Activated CD4-positive, CD25-positive, alpha-beta regulatory T cell treated with anti-CD3 and anti-CD28 coated beads, Interleukin-2, amount 50 U/mL, for 72 hours (primary cell): ENCODE data around the gene C4orf36.
"Not testable (repeated sequence)": the region's sequence is repeated elsewhere in the genome, so short reads cannot be mapped to it uniquely, and the experiment has no call there.

Experiments used
- DNase-seq: peaks from one replicate; pipeline ENCODE4 v3.0.0; 2021

The C4orf36 gene

DNA sequence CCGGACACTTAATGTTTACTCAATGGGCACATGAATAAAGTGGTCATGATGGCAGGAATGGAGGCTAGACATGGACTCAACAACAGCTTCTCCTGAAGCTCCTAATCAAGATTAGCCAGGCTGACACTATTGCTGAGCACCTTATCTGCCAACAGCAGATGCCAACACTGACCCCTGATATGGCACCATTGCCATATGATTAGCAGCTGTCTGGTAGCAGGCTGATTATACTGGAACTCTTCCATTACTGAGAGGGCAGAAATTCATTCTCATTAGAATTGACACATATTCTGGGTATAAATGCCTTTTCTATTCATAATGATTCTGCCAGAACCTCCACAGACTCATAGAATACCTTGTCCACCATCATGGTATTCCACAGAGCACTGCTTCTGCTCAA lies 24.2 kb upstream of the C4orf36 start:
- DNase-seq, result no peak

DNA sequence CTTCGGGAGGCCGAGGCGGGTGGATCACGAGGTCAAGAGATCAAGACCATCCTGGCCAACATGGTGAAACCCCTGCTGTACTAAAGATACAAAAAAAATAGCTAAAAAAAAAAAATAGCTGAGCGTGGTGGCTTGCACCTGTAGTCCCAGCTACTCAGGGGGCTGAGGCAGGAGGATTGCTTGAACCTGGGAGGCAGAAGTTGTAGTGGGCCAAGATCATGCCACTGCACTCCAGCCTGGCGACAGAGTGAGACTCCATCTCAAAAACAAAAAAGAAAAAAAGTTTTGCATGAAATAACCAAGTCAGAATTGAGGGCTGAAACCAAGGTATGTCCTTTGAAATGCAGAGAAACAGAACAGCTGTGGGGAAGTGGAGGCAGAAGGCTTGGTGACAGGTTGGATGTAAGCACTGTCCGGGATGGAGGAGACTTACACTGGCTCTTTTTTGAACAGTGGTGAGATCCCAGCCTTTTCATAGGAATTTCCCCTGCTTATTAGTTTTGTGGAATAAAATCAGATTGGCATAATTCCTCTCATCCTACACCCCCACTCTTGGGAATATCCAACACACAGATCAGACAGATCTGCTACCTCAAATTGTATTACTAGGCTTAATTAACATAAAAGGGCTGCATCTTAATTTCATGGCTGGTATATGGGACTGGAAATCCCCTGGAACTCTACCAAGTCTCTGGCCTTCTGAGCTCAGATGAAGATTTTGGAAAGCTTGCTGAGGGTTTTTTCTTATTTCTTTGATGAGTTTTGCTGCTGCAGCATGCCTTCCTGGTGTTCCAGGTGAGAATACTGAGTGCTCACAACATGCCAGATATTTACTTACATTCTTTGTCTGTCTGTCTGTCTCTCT lies 18.8 kb upstream of the C4orf36 start:
- no peak for DNase-seq

DNA sequence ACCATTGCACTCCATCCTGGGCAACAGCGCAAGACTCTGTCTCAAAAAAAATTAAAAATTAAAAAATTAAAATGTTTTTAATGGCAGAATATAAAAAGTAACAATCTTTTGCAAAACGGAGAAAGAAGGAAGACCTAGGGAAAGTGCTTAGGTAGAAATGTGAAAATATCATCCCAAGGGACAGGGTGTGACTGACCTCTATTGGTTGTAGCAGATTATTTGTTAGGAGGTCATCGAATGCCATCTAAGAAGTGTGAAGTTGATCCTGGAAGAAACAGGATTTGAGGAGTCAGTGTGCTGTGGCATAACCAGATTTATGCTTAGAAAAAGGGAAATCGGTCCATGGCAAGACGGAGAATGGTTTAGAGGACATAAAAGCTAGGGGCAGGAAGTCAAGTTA lies 18.1 kb upstream of the C4orf36 start:
- no peak for DNase-seq

DNA sequence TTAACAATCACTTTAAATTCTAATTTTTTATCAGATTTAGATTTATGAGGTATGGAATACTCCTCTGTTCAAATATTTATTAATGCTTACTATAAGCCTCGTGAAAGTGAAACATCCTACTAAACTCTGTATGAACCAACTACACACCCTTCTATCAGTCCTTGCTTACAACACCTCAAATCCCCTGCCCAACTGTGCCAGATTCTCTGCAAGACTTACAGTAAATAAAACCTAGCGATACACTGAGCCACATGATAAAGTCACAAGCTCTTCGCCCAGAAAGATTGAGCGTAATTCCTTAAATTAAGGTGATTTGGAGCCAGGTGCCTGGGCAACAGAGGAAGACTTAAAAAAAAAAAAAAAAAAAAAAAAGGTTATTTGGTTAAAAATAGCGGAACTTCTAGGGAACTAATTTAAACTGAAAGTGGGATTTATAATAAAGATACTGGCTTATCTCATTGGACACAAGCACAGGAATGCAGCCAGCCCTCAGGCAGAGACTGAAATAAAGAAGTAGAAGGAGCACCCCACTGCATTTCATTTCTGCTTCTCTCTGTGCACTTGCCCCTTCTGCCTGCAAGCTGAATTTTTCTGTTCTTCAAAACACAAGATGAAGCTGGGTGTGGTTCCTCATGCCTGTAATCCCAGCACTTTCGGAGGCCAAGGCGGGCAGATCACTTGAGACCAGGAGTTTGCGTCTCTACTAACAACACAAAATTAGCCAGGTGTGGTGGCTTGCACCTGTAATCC lies 17.5 kb upstream of the C4orf36 start:
- DNase-seq, result no peak

DNA sequence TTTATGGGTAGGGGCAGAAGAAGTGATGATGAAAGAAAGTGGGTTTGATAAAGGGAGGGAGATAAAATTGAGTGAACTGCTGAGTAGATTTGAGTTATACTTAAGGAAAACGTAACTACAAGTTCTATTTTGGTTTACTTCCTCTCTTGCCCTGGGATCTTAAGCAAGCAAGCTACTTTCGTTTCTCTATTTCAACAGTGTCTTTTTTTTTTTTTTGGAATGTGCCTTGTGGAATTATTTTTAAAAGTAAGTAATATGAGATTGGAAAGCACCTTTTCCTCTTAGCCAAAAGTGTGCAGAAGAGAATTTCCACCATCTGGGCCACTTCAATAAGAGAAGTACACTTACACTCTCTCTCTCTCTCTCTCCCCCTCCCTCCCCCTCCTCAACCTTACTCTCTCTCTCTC lies 16.0 kb upstream of the C4orf36 start:
- DNase-seq, result no peak

DNA sequence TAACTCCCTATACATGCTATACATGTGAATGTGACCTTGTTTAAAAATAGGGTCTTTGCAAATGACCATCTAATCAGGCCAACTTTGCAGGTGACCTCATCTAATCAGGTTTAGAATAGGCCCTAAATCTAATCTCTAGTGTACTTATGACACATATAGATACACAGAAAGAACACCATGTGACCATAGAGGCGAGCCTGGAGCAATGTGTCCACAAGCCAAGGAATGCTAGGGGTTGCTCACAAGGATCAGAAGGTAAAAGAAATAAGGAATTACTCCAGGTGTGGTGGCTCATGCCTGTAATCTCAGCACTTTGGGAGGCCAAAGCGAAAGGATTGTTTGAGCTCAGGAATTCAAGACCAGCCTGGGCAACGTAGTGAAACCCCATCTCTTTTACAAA lies 9.6 kb upstream of the C4orf36 start:
- no peak for DNase-seq

DNA sequence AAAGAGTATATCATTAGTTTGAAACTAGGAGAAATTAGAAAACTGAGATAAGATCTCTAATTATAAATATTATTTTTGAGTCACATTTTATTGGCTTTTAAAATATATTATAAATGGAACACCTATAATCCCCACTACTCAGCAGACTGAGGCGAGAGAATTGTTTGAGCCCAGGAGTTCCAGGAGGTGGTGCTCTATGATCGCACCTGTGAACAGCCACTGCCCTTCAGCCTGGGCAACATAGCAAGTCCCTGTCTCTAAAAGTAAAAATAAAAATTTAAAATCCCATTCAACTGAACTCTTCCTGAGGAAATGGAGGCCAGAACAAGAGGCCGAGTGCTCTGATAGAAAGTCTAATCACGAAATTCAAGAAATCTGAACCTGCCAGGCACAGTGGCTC lies 6.3 kb upstream of the C4orf36 start:
- DNase-seq, result no peak

DNA sequence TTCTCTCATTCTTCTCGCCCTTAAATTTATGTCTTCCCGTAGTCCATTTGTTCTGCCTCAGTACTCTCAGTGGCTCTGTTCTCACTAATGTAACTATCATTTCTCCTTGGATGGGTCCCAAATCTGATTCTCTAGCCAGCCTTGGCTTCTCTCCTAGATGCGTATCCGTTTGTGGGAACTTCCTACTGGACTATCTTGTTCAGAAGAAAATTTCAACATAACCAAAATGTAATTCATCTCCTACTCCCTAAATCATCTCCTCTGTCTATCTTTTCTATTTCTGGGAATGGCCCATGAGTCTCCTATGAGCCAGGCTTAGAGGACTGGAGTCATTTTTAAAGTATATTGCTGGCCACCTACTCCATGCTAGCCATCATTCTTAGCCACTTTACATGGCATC lies 4.4 kb upstream of the C4orf36 start:
- no peak for DNase-seq

DNA sequence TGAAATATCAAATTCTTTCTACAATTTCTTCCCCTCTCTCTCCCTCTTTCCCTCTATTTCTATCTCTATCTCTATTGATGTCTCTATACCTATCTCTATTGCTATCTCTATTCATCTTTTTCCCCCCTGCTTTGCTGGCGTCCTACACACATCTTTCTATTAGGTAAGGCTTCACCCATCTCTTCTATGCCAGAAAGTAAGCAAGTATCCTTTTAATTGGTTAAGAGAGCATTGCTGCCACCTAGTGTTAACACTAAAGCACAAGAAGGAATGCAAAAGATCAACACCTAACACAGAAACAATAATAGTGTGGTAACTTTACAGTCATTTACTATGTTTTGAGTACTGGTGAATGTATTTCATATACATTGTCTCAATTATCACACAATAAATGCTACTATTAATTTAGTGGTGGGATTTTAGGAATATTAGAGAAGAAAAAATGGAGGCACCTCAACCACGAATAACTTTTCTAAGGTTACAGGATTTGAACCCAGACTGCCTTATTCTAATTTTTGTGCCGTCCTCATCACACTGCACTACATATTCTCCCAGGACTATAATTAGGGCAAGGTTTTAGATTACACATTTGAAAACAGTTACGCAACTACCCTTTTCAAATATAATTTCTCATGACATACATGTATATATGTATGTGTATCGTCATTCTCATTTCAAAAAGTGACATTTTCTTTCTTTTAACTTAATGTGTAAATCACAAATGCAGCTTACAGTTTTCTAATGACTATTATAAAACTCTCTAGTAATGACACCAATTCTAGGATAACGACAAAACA lies 3.7 kb upstream of the C4orf36 start:
- DNase-seq, result no peak

DNA sequence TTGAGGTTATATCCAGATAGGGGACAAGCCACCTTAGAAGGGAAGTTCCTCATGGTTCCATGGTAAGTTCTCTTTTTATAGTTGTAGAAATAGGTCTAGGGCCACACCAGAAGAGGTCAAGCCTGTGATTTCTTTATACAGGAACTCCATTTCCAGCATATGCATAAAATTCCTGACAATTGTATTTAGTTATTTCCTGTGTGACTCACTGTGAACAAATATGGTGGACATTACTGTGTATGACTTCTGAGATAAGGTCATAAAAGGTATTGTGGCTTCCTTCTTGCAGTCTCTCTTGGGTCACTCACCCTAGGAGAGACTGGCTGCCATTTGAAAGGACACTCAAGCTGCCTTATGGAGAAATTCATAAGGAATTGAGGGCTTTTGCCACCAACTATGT lies 2.2 kb upstream of the C4orf36 start:
- no peak for DNase-seq

DNA sequence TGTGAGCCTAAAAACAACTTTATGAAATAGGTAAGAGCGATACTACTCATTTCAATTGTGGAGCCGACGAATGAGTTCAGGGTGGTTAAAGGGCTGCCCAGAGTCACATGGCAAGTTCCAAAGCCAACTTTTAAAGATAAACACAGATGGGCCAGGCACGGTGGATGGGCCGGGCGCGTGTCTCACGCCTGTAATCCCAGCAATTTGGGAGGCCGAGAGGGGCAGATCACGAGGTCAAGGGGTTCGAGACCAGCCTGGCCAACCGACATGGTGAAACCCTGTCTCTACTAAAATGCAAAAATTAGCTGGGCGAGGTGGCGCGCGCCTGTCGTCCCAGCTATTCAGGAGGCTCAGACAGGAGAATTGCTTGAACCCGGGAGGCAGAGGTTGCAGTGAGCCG lies 914 bp upstream of the C4orf36 start:
- no peak for DNase-seq

DNA sequence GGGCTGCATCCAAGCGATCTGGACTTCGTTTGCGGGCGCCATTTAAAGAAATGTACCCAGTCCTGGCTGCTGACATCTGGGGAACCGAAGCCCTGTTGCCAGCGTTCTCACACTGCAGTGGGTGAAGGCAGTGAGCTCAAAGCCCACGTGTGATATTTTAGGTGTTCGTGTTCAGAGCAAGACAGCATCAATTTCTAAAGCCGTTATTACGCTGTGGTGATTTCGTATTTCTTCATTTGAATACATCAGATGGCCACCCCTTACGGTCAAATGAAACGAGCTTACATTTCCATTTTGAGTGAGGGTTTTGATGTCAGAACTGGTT lies 376 bp upstream of the C4orf36 start:
- DNase-seq, result no peak

DNA sequence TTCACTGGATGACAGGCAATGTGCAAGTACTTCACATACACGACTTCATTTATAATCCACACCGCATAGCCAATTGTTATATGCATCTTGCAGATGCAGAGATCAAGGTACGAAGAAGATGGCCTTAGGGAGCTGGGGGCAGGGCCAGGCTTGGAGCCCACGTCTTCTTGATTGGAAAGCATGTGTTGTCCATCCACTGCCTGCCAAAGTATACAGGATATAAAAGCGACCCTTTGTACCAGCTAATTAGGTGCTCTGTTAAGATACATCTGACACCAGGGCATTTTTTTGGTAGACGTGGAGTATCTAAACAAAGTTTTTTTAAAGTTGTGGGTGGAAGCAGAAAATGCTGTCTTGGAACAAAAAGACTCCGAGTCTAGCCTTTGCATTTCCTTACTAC lies 1.4 kb downstream of the C4orf36 start:
- DNase-seq, result no peak

DNA sequence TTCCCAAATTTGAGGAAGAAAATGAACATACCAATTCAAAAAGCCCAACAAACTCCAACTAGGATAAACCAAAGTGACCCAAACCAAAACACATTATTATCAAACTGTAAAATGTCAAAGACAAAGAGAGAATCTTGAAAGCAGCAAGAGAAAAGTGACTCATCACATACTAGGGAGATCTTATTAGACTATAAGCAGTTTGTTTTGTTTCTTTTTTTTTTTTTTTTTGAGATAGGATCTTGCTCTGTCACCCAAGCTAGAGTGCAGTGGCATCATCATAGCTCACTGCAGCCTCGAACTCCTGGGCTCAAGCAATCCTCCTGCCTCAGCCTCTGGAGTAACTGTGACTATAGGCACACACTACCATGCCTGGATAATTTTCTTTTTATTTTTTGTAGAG lies 12.6 kb downstream of the C4orf36 start:
- no peak for DNase-seq

DNA sequence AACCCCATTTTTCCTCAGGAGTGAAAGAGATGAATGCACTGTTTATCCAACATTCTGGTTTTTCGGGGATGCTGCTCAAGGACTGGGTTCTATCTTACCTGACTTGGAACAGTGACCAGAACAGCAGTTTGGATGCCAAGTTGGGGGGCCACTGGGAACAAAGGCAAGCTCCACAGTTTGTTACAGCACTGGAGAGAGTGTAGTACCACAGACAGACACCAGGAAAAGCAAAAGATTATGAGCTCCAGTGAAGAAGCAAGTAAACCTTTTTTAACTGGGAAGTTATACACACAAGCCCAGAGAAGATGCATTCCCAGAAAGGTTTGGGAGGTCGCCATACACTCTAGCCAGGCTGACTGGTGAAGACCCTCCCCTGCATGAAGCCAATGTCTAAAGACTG lies 13.6 kb downstream of the C4orf36 start:
- DNase-seq, result no peak

DNA sequence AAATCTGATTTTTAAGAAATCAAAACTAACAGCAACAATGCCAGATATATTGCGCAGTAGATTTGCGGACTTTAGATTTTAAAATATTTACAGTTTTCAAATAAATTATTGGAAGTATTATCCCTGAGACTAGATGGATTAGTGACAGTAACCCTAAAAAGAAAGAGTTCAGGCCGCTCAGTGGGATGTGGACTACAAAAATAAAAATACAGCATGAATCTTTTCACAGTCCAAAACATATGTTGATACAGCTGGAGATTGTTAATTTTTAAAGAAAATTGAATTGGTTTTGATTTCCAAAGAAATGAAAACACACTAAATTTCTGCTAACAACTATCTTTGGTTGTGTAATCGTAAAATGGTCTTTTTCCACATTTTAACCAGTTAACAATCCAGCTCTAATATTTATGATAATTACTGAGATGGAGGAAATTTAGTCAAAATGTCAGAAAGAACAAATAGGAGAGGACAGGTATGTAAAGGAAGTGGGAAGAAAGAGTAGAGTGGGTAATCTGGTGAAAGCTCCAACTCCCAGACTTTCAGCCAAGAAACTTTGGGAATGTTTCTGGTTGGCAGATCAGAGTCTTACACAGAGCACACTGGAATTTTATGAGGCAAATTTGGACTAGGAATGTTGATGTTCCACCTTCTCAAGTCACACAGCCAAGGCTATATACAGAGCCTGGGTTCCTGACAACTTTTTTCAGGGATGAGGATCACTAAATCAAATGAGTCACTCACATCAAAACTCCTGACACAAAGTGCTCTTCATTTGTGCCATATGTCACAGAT lies 15.1 kb downstream of the C4orf36 start:
- no peak for DNase-seq

DNA sequence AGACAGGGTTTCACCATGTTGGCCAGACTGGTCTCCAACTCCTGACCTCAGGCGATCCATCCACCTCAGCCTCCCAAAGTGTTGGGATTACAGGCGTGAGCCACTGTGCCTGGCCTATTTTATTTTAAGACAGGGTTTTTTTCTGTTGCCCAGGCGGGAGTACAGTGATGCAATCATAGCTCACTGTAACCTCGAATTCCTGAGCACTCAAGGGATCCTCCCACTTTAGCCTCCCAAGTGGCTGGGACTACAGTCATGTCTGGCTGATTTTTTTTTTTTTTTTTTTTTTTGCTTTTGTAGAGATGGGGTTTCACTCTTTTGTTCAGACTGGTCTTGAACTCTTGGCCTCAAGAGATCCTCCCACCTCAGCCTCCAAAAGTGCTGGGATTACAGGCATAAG lies 16.8 kb downstream of the C4orf36 start:
- not testable (repeated sequence) for DNase-seq

DNA sequence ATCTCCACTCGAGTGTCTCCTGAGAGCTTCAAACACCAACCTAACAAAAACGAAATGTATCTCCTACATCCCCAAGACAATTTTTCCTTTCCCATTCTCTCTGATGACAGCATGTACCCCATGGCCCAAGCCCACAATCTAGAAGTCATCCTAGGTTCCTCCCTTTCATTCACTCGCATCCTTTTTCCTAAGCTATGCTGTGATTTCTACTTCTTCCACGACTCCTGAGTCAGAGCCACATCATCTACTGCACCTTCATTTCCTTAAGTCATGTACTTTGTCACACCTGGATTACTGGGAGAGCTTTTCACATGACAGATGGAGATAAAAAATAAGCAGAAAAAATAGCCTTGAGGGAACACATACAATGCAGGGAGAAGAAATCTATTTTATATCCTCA lies 20.1 kb downstream of the C4orf36 start:
- DNase-seq, result no peak

DNA sequence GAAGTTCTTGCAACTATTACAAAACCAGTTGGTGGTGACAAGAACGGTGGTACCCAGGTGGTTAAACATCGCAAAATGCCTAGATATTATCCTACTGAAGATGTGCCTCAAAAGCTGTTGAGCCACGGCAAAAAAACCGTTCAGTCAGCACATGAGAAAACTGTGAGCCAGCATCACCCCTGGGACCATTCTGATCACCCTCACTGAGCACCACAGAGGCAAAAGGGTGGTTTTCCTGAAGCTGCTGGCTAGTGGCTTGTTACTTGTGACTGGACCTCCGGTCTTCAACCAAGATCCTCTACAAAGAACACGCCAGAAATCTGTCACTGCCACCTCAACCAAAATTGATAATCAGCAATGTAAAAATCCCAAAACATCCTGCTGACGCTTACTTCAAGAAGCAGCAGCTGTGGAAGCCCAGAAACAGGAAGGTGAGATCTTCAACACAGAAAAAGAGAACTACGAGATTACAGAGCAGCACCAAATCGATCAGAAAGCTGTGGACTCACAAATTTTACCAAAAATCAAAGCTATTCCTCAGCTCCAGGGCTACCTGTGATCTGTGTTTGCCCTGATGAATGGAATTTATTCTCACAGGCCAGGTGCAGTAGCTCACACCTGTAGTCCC lies 21.7 kb downstream of the C4orf36 start:
- DNase-seq, result no peak

DNA sequence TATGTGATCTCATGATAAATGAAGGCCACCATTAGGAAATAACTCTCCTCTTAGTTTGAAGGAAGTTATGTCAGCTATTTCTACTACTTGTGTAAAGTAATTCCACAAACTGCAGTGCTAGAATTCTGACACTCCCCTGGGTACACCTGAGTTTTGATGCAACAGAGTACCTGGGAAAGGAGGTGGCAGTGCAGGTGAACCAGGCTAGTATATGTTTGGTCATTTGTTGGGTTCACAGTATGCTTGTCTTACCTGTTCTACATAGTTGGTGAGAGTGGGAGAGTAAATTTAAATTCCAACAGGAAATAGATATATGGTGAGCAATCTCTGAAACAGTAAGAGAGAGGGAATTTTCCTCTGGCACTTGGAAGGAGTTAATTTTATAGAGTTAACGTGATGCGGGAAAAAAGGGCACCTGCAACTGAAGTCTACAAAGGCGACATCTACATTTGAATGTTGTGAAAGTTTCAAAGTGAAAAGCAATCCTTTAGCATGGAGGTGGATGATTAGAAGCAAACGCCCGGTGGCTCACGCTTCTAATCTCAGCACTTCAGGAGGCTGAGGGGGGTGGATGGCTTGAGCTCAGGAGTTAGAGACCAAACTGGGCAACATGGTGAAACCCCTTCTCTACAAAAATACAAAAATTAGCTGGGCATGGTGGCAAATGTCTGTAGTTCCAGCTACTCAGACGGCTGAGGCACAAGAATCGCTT lies 34.7 kb downstream of the C4orf36 start:
- no peak for DNase-seq

DNA sequence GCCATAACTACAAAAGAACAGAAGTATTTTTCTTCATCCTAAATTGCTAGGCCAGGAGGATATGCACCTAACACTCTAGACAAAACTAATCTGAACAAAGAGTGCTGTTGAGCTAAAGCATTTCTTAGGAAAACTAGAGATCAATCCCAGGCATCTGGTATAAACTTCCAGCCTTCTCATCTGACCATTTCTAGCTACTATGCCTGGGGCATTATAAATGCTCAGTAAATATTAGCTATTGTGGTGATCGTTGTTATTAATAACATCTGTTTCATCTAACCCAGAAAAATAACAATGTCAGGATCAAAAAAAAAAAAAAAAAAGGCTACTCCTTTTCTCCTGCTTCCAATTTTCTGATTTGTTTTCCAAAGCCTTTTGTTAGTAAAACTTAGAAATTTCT lies 35.3 kb downstream of the C4orf36 start:
- no peak for DNase-seq

DNA sequence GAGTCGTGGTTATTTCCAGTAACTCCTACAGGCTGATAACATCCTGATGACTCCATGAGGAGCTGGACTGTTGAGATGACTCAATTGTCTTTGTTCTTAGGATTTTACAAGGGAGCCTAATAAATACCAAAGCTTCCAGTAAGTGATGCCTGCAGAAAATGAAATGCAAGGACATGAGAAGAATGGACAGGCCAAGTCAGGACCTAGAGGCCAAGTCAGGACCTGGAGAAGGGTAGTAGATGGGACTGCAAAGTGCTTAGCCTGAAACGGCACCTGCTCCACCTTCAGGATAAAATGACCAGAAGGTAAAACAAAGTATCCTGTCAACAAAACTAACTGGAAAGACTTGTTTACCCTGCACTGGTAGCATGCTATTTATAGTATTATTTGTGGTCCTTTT lies 36.6 kb downstream of the C4orf36 start:
- no peak for DNase-seq
